ENCODE results near the gene RPL37. TPM values are rescaled to one million over a fixed set of nuclear protein-coding genes. Genes with fewer than 3 reads are reported as not detected.

The RPL37 gene
- total and polyA plus RNA-seq, 9 of the 15 experiments (the other 6 are each of a cell fraction or from before 2014, with no cell fraction given), result 2,342 to 7,963 (median 4,091) TPM

GRCh38 chr5:40879163-40879942 is 44.3 kb upstream of the RPL37 start (continued):
- TF ChIP-seq VEZF1 (CRISPR knock-in tag; IDR thresholded peaks at IDR 0.05), result peak; percentile 33; the same call in 1 of the 2 replicates
- no peak for TF ChIP-seq FOXJ2 (tag; IDR thresholded peaks at IDR 0.05)
- TF ChIP-seq SMC3 (conservative IDR thresholded peaks at IDR 0.05; ENCODE audit: insufficient read depth, low read depth, low read length), result peak; percentile 51; the same call in 1 of the 2 replicates
- 0 out of 2 replicates have a peak, but pooled peaks have one; percentile 5 for TF ChIP-seq KLF16 (IDR thresholded peaks at IDR 0.05)
- no peak for TF ChIP-seq NFE2L1 (tag; IDR thresholded peaks at IDR 0.05; ENCODE audit: borderline replicate concordance, low read depth)
- TF ChIP-seq ZNF277 (CRISPR knock-in tag; IDR thresholded peaks at IDR 0.05; ENCODE audit: borderline replicate concordance), result no peak
- no peak for TF ChIP-seq CBX2 (IDR thresholded peaks at IDR 0.05; ENCODE audit: insufficient read depth, low read length, poor library complexity, severe bottlenecking)
- no peak for TF ChIP-seq CHD4 (IDR thresholded peaks at IDR 0.05; ENCODE audit: insufficient read depth, insufficient replicate concordance, low read depth, low read length, poor library complexity, severe bottlenecking)
- TF ChIP-seq DIDO1 (tag; IDR thresholded peaks at IDR 0.05; ENCODE audit: low read depth), result no peak
- peak in 2 of 3 experiments; percentile 54 to 82; a peak in 4 of 6 replicates for TF ChIP-seq CTCF (IDR thresholded peaks at IDR 0.05 in 2 of 3, conservative IDR thresholded peaks at IDR 0.05 in 1 of 3; ENCODE audit: insufficient read depth in 2 of 3, low read depth in 1 of 3, low read length in 3 of 3)
- no peak for TF ChIP-seq BCOR (IDR thresholded peaks at IDR 0.05)
- TF ChIP-seq RAD21 (CRISPR knock-in tag; conservative IDR thresholded peaks at IDR 0.05 in 1 of 2, IDR thresholded peaks at IDR 0.05 in 1 of 2), result peak; percentile 90 to 91
- TF ChIP-seq PHB (CRISPR knock-in tag; IDR thresholded peaks at IDR 0.05), result no peak
- TF ChIP-seq ZNF274 (IDR thresholded peaks at IDR 0.05; ENCODE audit: borderline replicate concordance, low read depth, low read length), result no peak
- no peak for TF ChIP-seq TBL1XR1 (IDR thresholded peaks at IDR 0.05; ENCODE audit: low read length in 2 of 2)
- TF ChIP-seq FOXP1 (CRISPR knock-in tag; IDR thresholded peaks at IDR 0.05), result no peak
- no peak for TF ChIP-seq NR2F6 (CRISPR knock-in tag; IDR thresholded peaks at IDR 0.05)
- TF ChIP-seq HNRNPK (IDR thresholded peaks at IDR 0.05; ENCODE audit: low read depth, low read length, poor library complexity, severe bottlenecking), result no peak
- no peak for TF ChIP-seq ELF1 (tag; IDR thresholded peaks at IDR 0.05)
- no peak for TF ChIP-seq HDAC6 (IDR thresholded peaks at IDR 0.05; ENCODE audit: low read depth, low read length)
- TF ChIP-seq ZNF124 (CRISPR knock-in tag; IDR thresholded peaks at IDR 0.05), result no peak
- TF ChIP-seq ARNT (IDR thresholded peaks at IDR 0.05), result peak in 1 of 2 experiments; percentile 65; a peak in 1 of 4 replicates
- TF ChIP-seq LARP7 (IDR thresholded peaks at IDR 0.05), result no peak
